Measurements from ENCODE around the gene EVA1C.

DNA sequence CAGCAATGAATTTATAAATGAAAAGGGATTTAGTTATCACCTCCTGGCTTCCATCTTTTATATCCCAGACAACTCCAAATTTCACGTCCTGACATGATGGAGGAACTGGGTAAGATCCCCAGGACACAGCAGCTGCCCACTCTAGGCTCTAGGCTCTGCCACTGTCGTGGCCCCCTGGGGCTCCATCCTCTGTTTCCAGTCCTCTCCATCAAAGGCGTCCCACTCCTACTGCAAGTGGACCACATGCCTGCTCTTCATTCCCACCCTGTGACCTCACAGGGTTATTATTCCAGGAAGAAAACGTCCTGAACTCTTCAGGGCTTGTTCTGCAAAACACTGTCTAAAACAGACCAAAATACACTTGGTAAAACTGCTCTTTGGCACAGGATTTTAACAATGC lies 31.6 kb upstream of the EVA1C start:
- TF ChIP-seq POLR2A (IDR thresholded peaks at IDR 0.05) (no peak), CTCF (IDR thresholded peaks at IDR 0.05) (no peak)
